ENCODE measurements around the gene PSEN1. TPM values are rescaled to one million over a fixed set of nuclear protein-coding genes. Genes with fewer than 3 reads are reported as not detected.

PSEN1 gene
- total and polyA plus RNA-seq, 9 donors = 27.4 to 36.1 (median 31.0) TPM

GRCh38 chr14:73242357-73242901 is 106.1 kb downstream of the PSEN1 start:
- Histone ChIP-seq H3K27ac (ENCODE audit: low read length) (no peak overlapping the region), H3K36me3 (ENCODE audit: control insufficient read depth, insufficient read depth, low read length) (no peaks in the 10 kb centered on the region), H3K27me3 (ENCODE audit: control insufficient read depth, insufficient read depth, low read length) (peaks cover 79% of the 10 kb centered on the region), H3K4me1 (ENCODE audit: control insufficient read depth, insufficient read depth, low read length) (peaks cover 26% of the 10 kb centered on the region), H3K9me3 (replicated peaks; ENCODE audit: control insufficient read depth, low read depth, low read length) (peaks cover 2% of the 10 kb centered on the region), H3K4me3 (ENCODE audit: low read length) (no peak overlapping the region)
- 50% methylated on average over 1 of the region's 6 CpGs for WGBS (ENCODE audit: insufficient coverage)
- no peak for DNase-seq

- peaks cover 19% of the 10 kb centered on the region for H3K4me1 ChIP-seq (ENCODE audit: control insufficient read depth, insufficient read depth, low read length)
- H3K9me3 ChIP-seq (replicated peaks; ENCODE audit: control insufficient read depth, low read depth, low read length) = peaks cover 2% of the 10 kb centered on the region
- peaks cover 71% of the 10 kb centered on the region for H3K27me3 ChIP-seq (ENCODE audit: control insufficient read depth, insufficient read depth, low read length)
- no peak for DNase-seq
- H3K27ac ChIP-seq (ENCODE audit: low read length) = no peak overlapping the region
- H3K4me3 ChIP-seq (ENCODE audit: low read length) = no peak overlapping the region
- WGBS (ENCODE audit: insufficient coverage) = 20% methylated on average over 1 of the region's 3 CpGs
- no peaks in the 10 kb centered on the region for H3K36me3 ChIP-seq (ENCODE audit: control insufficient read depth, insufficient read depth, low read length)
Observed at GRCh38 chr14:73243341-73243740, 107.0 kb downstream of the PSEN1 start.

- Histone ChIP-seq H3K4me1 (ENCODE audit: control insufficient read depth, insufficient read depth, low read length) (peaks cover 16% of the 10 kb centered on the region), H3K9me3 (replicated peaks; ENCODE audit: control insufficient read depth, low read depth, low read length) (peaks cover 2% of the 10 kb centered on the region), H3K27me3 (ENCODE audit: control insufficient read depth, insufficient read depth, low read length) (peaks cover 68% of the 10 kb centered on the region), H3K36me3 (ENCODE audit: control insufficient read depth, insufficient read depth, low read length) (no peaks in the 10 kb centered on the region), H3K27ac (ENCODE audit: low read length) (no peak overlapping the region), H3K4me3 (ENCODE audit: low read length) (no peak overlapping the region)
- DNase-seq = no peak
- WGBS (ENCODE audit: insufficient coverage) = no CpG with 5 or more reads among the region's 2 CpGs
Observed at GRCh38 chr14:73243748-73244147, 107.4 kb downstream of the PSEN1 start.

GRCh38 chr14:73244541-73245290 is 108.4 kb downstream of the PSEN1 start:
- H3K4me3 ChIP-seq (ENCODE audit: low read length) = no peak overlapping the region

GRCh38 chr14:73245480-73246325 is 109.4 kb downstream of the PSEN1 start:
- Histone ChIP-seq H3K4me3 (ENCODE audit: low read length) (peak overlapping the region; percentile 51), H3K27me3 (ENCODE audit: control insufficient read depth, insufficient read depth, low read length) (peaks cover 49% of the 10 kb centered on the region), H3K36me3 (ENCODE audit: control insufficient read depth, insufficient read depth, low read length) (no peaks in the 10 kb centered on the region), H3K4me1 (ENCODE audit: control insufficient read depth, insufficient read depth, low read length) (peaks cover 5% of the 10 kb centered on the region), H3K27ac (ENCODE audit: low read length) (no peak overlapping the region), H3K9me3 (replicated peaks; ENCODE audit: control insufficient read depth, low read depth, low read length) (peaks cover 2% of the 10 kb centered on the region)
- WGBS (ENCODE audit: insufficient coverage) = 6% methylated on average over 55 of the region's 64 CpGs
- DNase-seq = peak; percentile 51

More at GRCh38 chr14:73244541-73245290, 108.4 kb downstream of the PSEN1 start:
- H3K9me3 ChIP-seq (replicated peaks; ENCODE audit: control insufficient read depth, low read depth, low read length) = peaks cover 2% of the 10 kb centered on the region
- DNase-seq = no peak
- peaks cover 8% of the 10 kb centered on the region for H3K4me1 ChIP-seq (ENCODE audit: control insufficient read depth, insufficient read depth, low read length)
- WGBS (ENCODE audit: insufficient coverage) = 67% methylated on average over 12 of the region's 14 CpGs
- H3K36me3 ChIP-seq (ENCODE audit: control insufficient read depth, insufficient read depth, low read length) = no peaks in the 10 kb centered on the region
- H3K27ac ChIP-seq (ENCODE audit: low read length) = no peak overlapping the region
- H3K27me3 ChIP-seq (ENCODE audit: control insufficient read depth, insufficient read depth, low read length) = peaks cover 59% of the 10 kb centered on the region

- no peaks in the 10 kb centered on the region for H3K36me3 ChIP-seq (ENCODE audit: control insufficient read depth, insufficient read depth, low read length)
- no peak for DNase-seq
- peaks cover 2% of the 10 kb centered on the region for H3K9me3 ChIP-seq (replicated peaks; ENCODE audit: control insufficient read depth, low read depth, low read length)
- WGBS (ENCODE audit: insufficient coverage) = 95% methylated on average over 8 of the region's 18 CpGs
- peaks cover 41% of the 10 kb centered on the region for H3K27me3 ChIP-seq (ENCODE audit: control insufficient read depth, insufficient read depth, low read length)
- peak overlapping the region; percentile 51 for H3K4me3 ChIP-seq (ENCODE audit: low read length)
- H3K27ac ChIP-seq (ENCODE audit: low read length) = no peak overlapping the region
- H3K4me1 ChIP-seq (ENCODE audit: control insufficient read depth, insufficient read depth, low read length) = peaks cover 5% of the 10 kb centered on the region
Observed at GRCh38 chr14:73246387-73247150, 110.3 kb downstream of the PSEN1 start.

GRCh38 chr14:73248108-73248868 is 112.0 kb downstream of the PSEN1 start:
- H3K9me3 ChIP-seq (replicated peaks; ENCODE audit: control insufficient read depth, low read depth, low read length) = peaks cover 2% of the 10 kb centered on the region
- no peaks in the 10 kb centered on the region for H3K36me3 ChIP-seq (ENCODE audit: control insufficient read depth, insufficient read depth, low read length)
- H3K27me3 ChIP-seq (ENCODE audit: control insufficient read depth, insufficient read depth, low read length) = peaks cover 38% of the 10 kb centered on the region
- no peak overlapping the region for H3K27ac ChIP-seq (ENCODE audit: low read length)
- DNase-seq = no peak
- no peak overlapping the region for H3K4me3 ChIP-seq (ENCODE audit: low read length)
- H3K4me1 ChIP-seq (ENCODE audit: control insufficient read depth, insufficient read depth, low read length) = peaks cover 5% of the 10 kb centered on the region
- 49% methylated on average over 6 of the region's 9 CpGs for WGBS (ENCODE audit: insufficient coverage)

- Histone ChIP-seq H3K27me3 (ENCODE audit: control insufficient read depth, insufficient read depth, low read length) (peaks cover 29% of the 10 kb centered on the region), H3K9me3 (replicated peaks; ENCODE audit: control insufficient read depth, low read depth, low read length) (no peaks in the 10 kb centered on the region), H3K27ac (ENCODE audit: low read length) (no peak overlapping the region), H3K4me3 (ENCODE audit: low read length) (no peak overlapping the region), H3K36me3 (ENCODE audit: control insufficient read depth, insufficient read depth, low read length) (no peaks in the 10 kb centered on the region), H3K4me1 (ENCODE audit: control insufficient read depth, insufficient read depth, low read length) (peaks cover 5% of the 10 kb centered on the region)
- DNase-seq = no peak
- WGBS (ENCODE audit: insufficient coverage) = no CpG with 5 or more reads among the region's 1 CpG
Observed at GRCh38 chr14:73249108-73249507, 112.8 kb downstream of the PSEN1 start.

- 73% methylated on average over 3 of the region's 13 CpGs for WGBS (ENCODE audit: insufficient coverage)
Observed at GRCh38 chr14:73249564-73250316, 113.4 kb downstream of the PSEN1 start.

More at GRCh38 chr14:73249564-73250316, 113.4 kb downstream of the PSEN1 start:
- peaks cover 23% of the 10 kb centered on the region for H3K27me3 ChIP-seq (ENCODE audit: control insufficient read depth, insufficient read depth, low read length)
- no peak overlapping the region for H3K4me3 ChIP-seq (ENCODE audit: low read length)
- no peak for DNase-seq
- H3K4me1 ChIP-seq (ENCODE audit: control insufficient read depth, insufficient read depth, low read length) = peaks cover 5% of the 10 kb centered on the region
- no peak overlapping the region for H3K27ac ChIP-seq (ENCODE audit: low read length)
- no peaks in the 10 kb centered on the region for H3K36me3 ChIP-seq (ENCODE audit: control insufficient read depth, insufficient read depth, low read length)
- no peaks in the 10 kb centered on the region for H3K9me3 ChIP-seq (replicated peaks; ENCODE audit: control insufficient read depth, low read depth, low read length)
